H1 (cell line): ENCODE data around the gene SFTPA2. TPM values are rescaled to one million over a fixed set of nuclear protein-coding genes. Genes with fewer than 3 reads are reported as not detected.

Source experiments
- CTCF ChIA-PET: fragments of 300-600 bp; sonication (Branson Sonifier 250); formaldehyde crosslinking; loops from one replicate; lab custom pipeline; 2021; ENCODE audit not compliant: partially characterized antibody; lab: Charles Lee
- POLR2A ChIA-PET: fragments of 300-600 bp; sonication (Branson Sonifier 250); formaldehyde crosslinking; loops from one replicate; lab custom pipeline; 2021; ENCODE audit warnings: inconsistent platforms; ENCODE audit not compliant: partially characterized antibody; lab: Charles Lee
- DNase-seq, 2 experiments: peaks; one replicate each; pipeline versions ENCODE4 v3.0.0 to v3.0.0-alpha.2; 2010 to 2022; ENCODE audit warnings: low spot score in 2 of 2, low read depth in 1 of 2, mixed read lengths in 1 of 2
- FAIRE-seq: peaks from 2 replicates; lab custom pipeline; 2011; peaks lifted over from hg19 to GRCh38; lab: Jason Lieb, UNC
- H2AFZ ChIP-seq: 2 replicates; pipeline ENCODE4 v1.8.1; 2012; ENCODE audit warnings: low read length, inconsistent platforms
- H2AK5ac ChIP-seq: 2 replicates; pipeline ENCODE4 v1.6.1; 2013; ENCODE audit warnings: low read depth, low read length
- H2BK120ac ChIP-seq: replicated peaks from 2 replicates; pipeline ENCODE3; 2013; ENCODE audit warnings: low read depth, low read length, inconsistent platforms
- H2BK12ac ChIP-seq: 2 replicates; pipeline ENCODE4 v1.6.1; 2013; ENCODE audit warnings: low read depth, low read length
- H2BK15ac ChIP-seq: 2 replicates; pipeline ENCODE4 v1.6.1; 2013; ENCODE audit warnings: low read length
- H2BK20ac ChIP-seq: 2 replicates; pipeline ENCODE4 v1.6.1; 2013; ENCODE audit warnings: low read length
- H2BK5ac ChIP-seq: 2 replicates; pipeline ENCODE4 v1.6.1; 2013; ENCODE audit warnings: low read depth, low read length
- H3K14ac ChIP-seq: 2 replicates; pipeline ENCODE4 v1.6.1; 2013; ENCODE audit warnings: inconsistent platforms; ENCODE audit not compliant: insufficient read length
- H3K18ac ChIP-seq: 2 replicates; pipeline ENCODE4 v1.6.1; 2013; ENCODE audit warnings: low read length; ENCODE audit errors: extremely low read depth
- H3K23ac ChIP-seq: 2 replicates; pipeline ENCODE4 v1.6.1; 2013; ENCODE audit warnings: inconsistent platforms; ENCODE audit not compliant: insufficient read length
- H3K23me2 ChIP-seq: 2 replicates; pipeline ENCODE4 v1.6.1; 2013; ENCODE audit warnings: low read depth, low read length
- H3K27ac ChIP-seq: 2 replicates; pipeline ENCODE4 v1.6.1; 2011; ENCODE audit warnings: low read depth, low read length, inconsistent platforms
- H3K27me3 ChIP-seq, 4 experiments: replicated peaks in 1 of 4; 1 replicate in 1 of 4; 2 replicates in 3 of 4; pipeline versions ENCODE4 v1.6.1 to v1.8.1; 2011 to 2013; ENCODE audit warnings: low read length in 3 of 4, mild to moderate bottlenecking in 3 of 4, inconsistent platforms in 2 of 4, mixed read lengths in 2 of 4, moderate library complexity in 1 of 4; ENCODE audit not compliant: control insufficient read depth in 3 of 4, insufficient read depth in 3 of 4; ENCODE audit errors: extremely low read depth in 1 of 4
- H3K36me3 ChIP-seq, 4 experiments: 2 replicates each; pipeline versions ENCODE4 v1.6.1 to v1.8.1; 2011 to 2013; ENCODE audit warnings: mild to moderate bottlenecking in 4 of 4, low read length in 3 of 4, moderate library complexity in 2 of 4, control low read depth in 1 of 4, inconsistent platforms in 1 of 4; ENCODE audit not compliant: insufficient read depth in 4 of 4, control insufficient read depth in 2 of 4
- H3K4ac ChIP-seq: replicated peaks from 2 replicates; pipeline ENCODE3; 2013; ENCODE audit warnings: low read length, low read depth, mixed read lengths, inconsistent platforms; ENCODE audit not compliant: insufficient read length
- H3K4me1 ChIP-seq, 4 experiments: replicated peaks in 1 of 4; 1 replicate in 1 of 4; 2 replicates in 3 of 4; pipeline versions ENCODE4 v1.6.1 to v1.8.1; 2011 to 2013; ENCODE audit warnings: low read length in 3 of 4, inconsistent platforms in 2 of 4, mixed read lengths in 1 of 4; ENCODE audit not compliant: insufficient read depth in 4 of 4, control insufficient read depth in 3 of 4
- H3K4me2 ChIP-seq, 2 experiments: 2 replicates each; pipeline versions ENCODE4 v1.6.1 to v1.8.1; 2011 to 2013; ENCODE audit warnings: low read depth in 2 of 2, low read length in 2 of 2, control low read depth in 1 of 2, inconsistent platforms in 1 of 2, mild to moderate bottlenecking in 1 of 2; ENCODE audit not compliant: insufficient read depth in 1 of 2
- H3K4me3 ChIP-seq, 4 experiments: fragments of 200-600, 300-600 bp in 1 of 4; sonication (generic), shearing (Covaris generic), sonication (Bioruptor Twin) in 1 of 4; 2 replicates each; pipeline versions ENCODE4 v1.5.1 to v1.8.1; 2011 to 2016; ENCODE audit warnings: low read length in 4 of 4, low read depth in 3 of 4, control low read depth in 2 of 4, inconsistent platforms in 2 of 4, mild to moderate bottlenecking in 2 of 4, mixed read lengths in 1 of 4, moderate library complexity in 1 of 4; ENCODE audit not compliant: insufficient read depth in 2 of 4; ENCODE audit errors: extremely low read depth in 1 of 4
- H3K56ac ChIP-seq: replicated peaks from 2 replicates; pipeline ENCODE3; 2013; ENCODE audit warnings: low read depth, mild to moderate bottlenecking, mixed read lengths, low read length, inconsistent platforms; ENCODE audit not compliant: insufficient read length
- H3K79me1 ChIP-seq: 2 replicates; pipeline ENCODE4 v1.6.1; 2013; ENCODE audit warnings: low read depth, low read length, control low read depth
- H3K79me2 ChIP-seq, 2 experiments: 2 replicates each; pipeline versions ENCODE4 v1.6.1 to v1.8.1; 2012 to 2013; ENCODE audit warnings: low read length in 2 of 2, mild to moderate bottlenecking in 2 of 2, inconsistent platforms in 1 of 2; ENCODE audit not compliant: insufficient read depth in 2 of 2, control insufficient read depth in 1 of 2
- H3K9ac ChIP-seq, 4 experiments: replicated peaks in 1 of 4; 1 replicate in 1 of 4; 2 replicates in 3 of 4; pipeline versions ENCODE4 v1.6.1 to v1.8.1; 2011 to 2013; ENCODE audit warnings: low read depth in 3 of 4, low read length in 3 of 4, control low read depth in 2 of 4, mild to moderate bottlenecking in 2 of 4, moderate library complexity in 2 of 4, inconsistent platforms in 1 of 4; ENCODE audit errors: extremely low read depth in 1 of 4
- H3K9me3 ChIP-seq, 2 experiments: 2 replicates each; pipeline versions ENCODE4 v1.6.1 to v1.8.1; 2012 to 2013; ENCODE audit warnings: mild to moderate bottlenecking in 2 of 2, moderate library complexity in 2 of 2, control low read depth in 1 of 2, inconsistent platforms in 1 of 2, low read depth in 1 of 2, low read length in 1 of 2, mixed read lengths in 1 of 2; ENCODE audit not compliant: insufficient read depth in 2 of 2
- H4K20me1 ChIP-seq, 2 experiments: replicated peaks in 1 of 2; 2 replicates each; pipeline versions ENCODE3 to v1.8.1; 2011 to 2013; ENCODE audit warnings: inconsistent platforms in 2 of 2, low read length in 2 of 2, mild to moderate bottlenecking in 1 of 2; ENCODE audit not compliant: insufficient read depth in 2 of 2, control insufficient read depth in 1 of 2
- H4K5ac ChIP-seq: 2 replicates; pipeline ENCODE4 v1.6.1; 2013; ENCODE audit warnings: low read length, low read depth, mixed read lengths, inconsistent platforms; ENCODE audit not compliant: insufficient read length
- H4K8ac ChIP-seq: 2 replicates; pipeline ENCODE4 v1.8.0; 2013; ENCODE audit warnings: mild to moderate bottlenecking, moderate library complexity, low read length, inconsistent platforms; ENCODE audit not compliant: insufficient read depth; ENCODE audit errors: extremely low read depth
- H4K91ac ChIP-seq: replicated peaks from 2 replicates; pipeline ENCODE3; 2013; ENCODE audit warnings: low read length, mixed read lengths, inconsistent platforms; ENCODE audit not compliant: insufficient read length
- CEBPB ChIP-seq: IDR thresholded peaks from 2 replicates; pipeline ENCODE4 v1.6.1; 2012; ENCODE audit warnings: low read depth, low read length
- CREB1 ChIP-seq: IDR thresholded peaks from 2 replicates; pipeline ENCODE4 v1.6.1; 2012; ENCODE audit warnings: inconsistent platforms
- HDAC6 ChIP-seq: IDR thresholded peaks from one replicate; pipeline ENCODE4 v1.7.1; 2012; ENCODE audit warnings: low read depth, mild to moderate bottlenecking, inconsistent platforms, low read length, moderate library complexity
- NRF1 ChIP-seq: IDR thresholded peaks from 2 replicates; pipeline ENCODE4 v1.6.1; 2011; ENCODE audit warnings: mild to moderate bottlenecking, low read depth, low read length, improper control_type of control experiment
- POLR2A ChIP-seq, 2 experiments: IDR thresholded peaks; 1 replicate in 1 of 2; 2 replicates in 1 of 2; pipeline ENCODE4 v1.6.1; 2011; ENCODE audit warnings: low read depth in 2 of 2, low read length in 2 of 2, mild to moderate bottlenecking in 2 of 2; ENCODE audit errors: control extremely low read depth in 1 of 2
- RAD21 ChIP-seq, 2 experiments: IDR thresholded peaks in 1 of 2; conservative IDR thresholded peaks in 1 of 2; 2 replicates each; pipeline ENCODE4 v1.6.1; 2011; ENCODE audit warnings: low read depth in 2 of 2, low read length in 2 of 2, improper control_type of control experiment in 1 of 2, inconsistent platforms in 1 of 2, mild to moderate bottlenecking in 1 of 2, moderate library complexity in 1 of 2
- RBBP5 ChIP-seq: IDR thresholded peaks from 2 replicates; pipeline ENCODE4 v1.7.1; 2012; ENCODE audit warnings: low read depth, mild to moderate bottlenecking, inconsistent platforms, low read length, moderate library complexity, borderline replicate concordance
- RFX5 ChIP-seq: IDR thresholded peaks from 2 replicates; pipeline ENCODE4 v1.6.1; 2011; ENCODE audit warnings: low read depth, low read length, improper control_type of control experiment, borderline replicate concordance
- SAP30 ChIP-seq: fragments of 300-600 bp; sonication (generic); IDR thresholded peaks from 2 replicates; pipeline ENCODE4 v1.7.1; 2012; ENCODE audit warnings: low read length, moderate library complexity, mild to moderate bottlenecking, inconsistent platforms; ENCODE audit not compliant: insufficient read depth, insufficient replicate concordance
- SIX5 ChIP-seq: IDR thresholded peaks from 2 replicates; pipeline ENCODE4 v1.6.1; 2011; ENCODE audit warnings: mild to moderate bottlenecking, low read depth, low read length
- SRF ChIP-seq: IDR thresholded peaks from 2 replicates; pipeline ENCODE4 v1.6.1; 2011; ENCODE audit warnings: mild to moderate bottlenecking, low read depth, low read length, moderate library complexity
- SUZ12 ChIP-seq: fragments of 200-600 bp; sonication (generic); IDR thresholded peaks from 2 replicates; pipeline ENCODE4 v1.6.1; 2012; ENCODE audit warnings: mild to moderate bottlenecking, inconsistent platforms, low read length, moderate library complexity, mixed read lengths
- TAF7 ChIP-seq: optimal IDR thresholded peaks from 2 replicates; pipeline ENCODE3; 2011; ENCODE audit warnings: low read depth, mild to moderate bottlenecking, inconsistent platforms, low read length, moderate library complexity, borderline replicate concordance
- TEAD4 ChIP-seq: IDR thresholded peaks from 2 replicates; pipeline ENCODE4 v1.6.1; 2012; ENCODE audit warnings: low read depth, low read length, inconsistent platforms, mixed read lengths
- YY1 ChIP-seq: IDR thresholded peaks from 2 replicates; pipeline ENCODE4 v1.6.1; 2011; ENCODE audit warnings: low read depth, mild to moderate bottlenecking, low read length
- polyA plus RNA-seq, 7 experiments: library from polyadenylated mRNA; depleted of rRNA in 3 of 7; stranded (reverse) in 5 of 7; unstranded in 2 of 7; fragments of >200 nt in 5 of 7; fragments of 200-250 nt in 2 of 7; gene quantifications; 1 replicate in 5 of 7; 2 replicates in 1 of 7; 4 replicates in 1 of 7; pipeline versions ENCODE4 v1.2.1 to v1.2.3, GENCODE V29; 2011 to 2013; ENCODE audit warnings: missing spikeins in 2 of 7, mixed read lengths in 2 of 7
- total RNA-seq: library from RNA; stranded (reverse); fragmentation: NEBNext Ultra II Directional; extraction: Animal tissue kit (Norgen Biotek cat#: 25700); gene quantifications from 2 replicates; pipeline ENCODE4 v1.2.1, GENCODE V29; 2021

The SFTPA2 gene
- total and polyA plus RNA-seq, 2 of the 8 experiments (the other 6 are each of a cell fraction or from before 2014, with no cell fraction given) = not detected

- no peak overlapping the region for H2BK120ac ChIP-seq
- no peak overlapping the region for H3K4me3 ChIP-seq
- H2BK20ac ChIP-seq = no peak overlapping the region
- FAIRE-seq (no peak), DNase-seq (no peak)
- H2BK5ac ChIP-seq = no peak overlapping the region
- no peak overlapping the region for H4K8ac ChIP-seq
- peaks cover 0 to 1% (median 0%) of the 10 kb centered on the region in 4 experiments; a peak in 1 of 7 replicates for H3K27me3 ChIP-seq
- POLR2A ChIA-PET = no interaction called here
- H3K27ac ChIP-seq = no peak overlapping the region
- H4K5ac ChIP-seq = no peak overlapping the region
- H3K23me2 ChIP-seq = no peaks in the 10 kb centered on the region
- H3K79me2 ChIP-seq = no peaks in the 10 kb centered on the region
- H3K23ac ChIP-seq = no peak overlapping the region
- TF ChIP-seq TEAD4 = no peak
- no peak for TF ChIP-seq SUZ12
- TF ChIP-seq CEBPB = no peak
- no peak for TF ChIP-seq RAD21 (IDR thresholded peaks at IDR 0.05 in 1 of 2, conservative IDR thresholded peaks at IDR 0.05 in 1 of 2; ENCODE audit: low read depth in 2 of 2, low read length in 2 of 2)
- no peak for TF ChIP-seq SAP30
- no peak for TF ChIP-seq TAF7
- TF ChIP-seq SRF = no peak
- no peak for TF ChIP-seq NRF1
- TF ChIP-seq CREB1 = no peak
- no peak for TF ChIP-seq YY1
- no peak for TF ChIP-seq HDAC6
- no peak for TF ChIP-seq RBBP5
- TF ChIP-seq POLR2A (IDR thresholded peaks at IDR 0.05; ENCODE audit: control extremely low read depth in 1 of 2, low read depth in 2 of 2, low read length in 2 of 2) = no peak
- TF ChIP-seq RFX5 = no peak
- TF ChIP-seq SIX5 = no peak
- no peak overlapping the region for H3K14ac ChIP-seq
- no peaks in the 10 kb centered on the region for H4K20me1 ChIP-seq
- no peaks in the 10 kb centered on the region for H3K4me1 ChIP-seq
- CTCF ChIA-PET = no interaction called here
- no peak overlapping the region for H2BK15ac ChIP-seq
- H3K4me2 ChIP-seq = no peak overlapping the region
- H3K4ac ChIP-seq = no peak overlapping the region
- no peak overlapping the region for H3K9ac ChIP-seq
- no peak overlapping the region for H2AFZ ChIP-seq
- H3K9me3 ChIP-seq = no peaks in the 10 kb centered on the region
- no peak overlapping the region for H2AK5ac ChIP-seq
- no peak overlapping the region for H4K91ac ChIP-seq
- no peak overlapping the region for H3K18ac ChIP-seq
- no peak overlapping the region for H2BK12ac ChIP-seq
- H3K36me3 ChIP-seq = no peaks in the 10 kb centered on the region
- H3K79me1 ChIP-seq = no peaks in the 10 kb centered on the region
- no peak overlapping the region for H3K56ac ChIP-seq
These were observed 20.8 kb upstream of the SFTPA2 start for GRCh38 chr10:79581044-79581443.
